GM21825 (cell line): Measurements from ENCODE around the gene HRH1.
"Not testable (repeated sequence)": the region's sequence is repeated elsewhere in the genome, so short reads cannot be mapped to it uniquely, and the experiment has no call there.

Experiments
- ATAC-seq: cut with Tn5 transposase; IDR thresholded peaks from one replicate; pipeline ENCODE4 v1.9.1; 2021; ENCODE audit warnings: mild to moderate bottlenecking, moderate library complexity; ENCODE audit not compliant: unreplicated experiment

Gene HRH1, protein sequence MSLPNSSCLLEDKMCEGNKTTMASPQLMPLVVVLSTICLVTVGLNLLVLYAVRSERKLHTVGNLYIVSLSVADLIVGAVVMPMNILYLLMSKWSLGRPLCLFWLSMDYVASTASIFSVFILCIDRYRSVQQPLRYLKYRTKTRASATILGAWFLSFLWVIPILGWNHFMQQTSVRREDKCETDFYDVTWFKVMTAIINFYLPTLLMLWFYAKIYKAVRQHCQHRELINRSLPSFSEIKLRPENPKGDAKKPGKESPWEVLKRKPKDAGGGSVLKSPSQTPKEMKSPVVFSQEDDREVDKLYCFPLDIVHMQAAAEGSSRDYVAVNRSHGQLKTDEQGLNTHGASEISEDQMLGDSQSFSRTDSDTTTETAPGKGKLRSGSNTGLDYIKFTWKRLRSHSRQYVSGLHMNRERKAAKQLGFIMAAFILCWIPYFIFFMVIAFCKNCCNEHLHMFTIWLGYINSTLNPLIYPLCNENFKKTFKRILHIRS

DNA sequence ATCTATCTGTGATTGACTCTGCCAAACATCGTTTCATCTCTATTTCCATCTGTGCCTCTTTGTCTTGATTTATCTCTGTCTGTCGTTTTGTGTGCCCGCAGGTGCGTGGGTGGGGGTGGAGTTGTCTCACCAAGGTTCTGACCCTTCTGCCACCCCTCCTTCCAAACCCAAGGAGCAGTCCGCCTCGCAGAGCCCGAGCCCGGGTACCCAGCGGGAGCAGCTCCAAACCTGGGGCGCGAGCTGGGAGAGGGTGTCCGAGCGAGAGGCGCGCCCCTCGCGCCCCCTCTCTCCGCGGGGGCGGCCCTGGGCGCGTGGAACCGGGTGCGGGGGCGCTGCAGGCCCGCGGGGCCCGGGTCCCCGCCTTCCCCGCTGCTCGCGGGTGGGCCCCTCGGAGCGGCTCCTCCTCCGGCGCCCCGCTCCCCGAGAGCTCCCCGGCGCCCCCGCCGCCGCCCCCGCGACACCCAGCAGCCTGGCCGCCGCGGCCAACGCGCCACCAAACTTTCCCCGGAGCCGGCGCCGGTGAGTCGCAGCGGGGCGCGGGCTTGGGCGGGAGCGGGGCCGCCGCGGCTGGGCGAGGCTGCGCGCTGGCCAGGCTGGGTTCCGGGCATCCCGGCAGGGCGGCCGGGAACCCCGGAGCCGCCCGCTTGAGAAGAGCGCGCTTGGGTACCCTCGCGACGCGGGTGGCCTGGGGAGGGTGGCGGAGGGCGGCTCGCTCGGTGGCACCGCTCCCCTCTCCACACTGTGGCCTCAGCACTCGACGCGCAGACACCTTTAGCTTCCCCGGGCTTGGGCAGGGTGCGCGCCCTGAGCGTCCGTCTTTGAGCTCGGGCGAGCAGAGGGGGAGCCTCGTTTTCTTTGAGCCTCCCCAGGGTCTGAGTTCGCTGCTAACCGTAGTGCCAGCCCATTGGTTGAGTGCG is at the start of gene HRH1:
Gene HRH1, plus strand, starts transcription at position 458 of the 917 bp plus-strand sequence. CDS start 104,545 bp downstream, outside the sequence.
- ATAC-seq, result no peak

DNA sequence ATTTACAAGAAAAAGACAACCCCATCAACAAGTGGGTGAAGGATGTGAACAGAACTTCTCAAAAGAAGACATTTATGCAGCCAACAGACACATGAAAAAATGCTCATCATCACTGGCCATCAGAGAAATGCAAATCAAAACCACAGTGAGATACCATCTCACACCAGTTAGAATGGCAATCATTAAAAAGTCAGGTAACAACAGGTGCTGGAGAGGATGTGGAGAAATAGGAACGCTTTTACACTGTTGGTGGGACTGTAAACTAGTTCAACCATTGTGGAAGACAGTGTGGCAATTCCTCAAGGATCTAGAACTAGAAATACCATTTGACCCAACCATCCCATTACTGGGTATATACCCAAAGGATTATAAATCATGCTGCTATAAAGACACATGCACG is 41.0 kb upstream of the HRH1 start:
- not testable (repeated sequence) for ATAC-seq

DNA sequence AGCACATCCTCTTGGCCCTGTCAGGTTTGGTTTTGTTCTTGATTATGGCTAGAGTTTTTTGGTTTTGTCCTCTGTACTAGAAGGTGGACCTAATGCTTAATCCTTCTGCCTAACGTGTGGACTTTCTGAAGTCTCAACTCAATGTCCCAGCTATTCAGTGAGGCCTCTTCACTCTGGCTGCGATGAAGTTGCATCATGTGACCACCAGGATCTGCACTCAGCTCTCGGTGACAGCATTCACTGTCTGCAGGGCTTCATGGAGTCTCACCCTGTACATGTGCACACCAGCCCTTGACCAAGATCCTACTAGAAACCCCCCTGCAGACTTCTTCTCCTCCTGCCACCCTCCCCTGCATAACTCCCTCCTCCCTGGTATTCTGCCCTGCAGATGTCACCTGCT is 38.7 kb upstream of the HRH1 start:
- no peak for ATAC-seq

DNA sequence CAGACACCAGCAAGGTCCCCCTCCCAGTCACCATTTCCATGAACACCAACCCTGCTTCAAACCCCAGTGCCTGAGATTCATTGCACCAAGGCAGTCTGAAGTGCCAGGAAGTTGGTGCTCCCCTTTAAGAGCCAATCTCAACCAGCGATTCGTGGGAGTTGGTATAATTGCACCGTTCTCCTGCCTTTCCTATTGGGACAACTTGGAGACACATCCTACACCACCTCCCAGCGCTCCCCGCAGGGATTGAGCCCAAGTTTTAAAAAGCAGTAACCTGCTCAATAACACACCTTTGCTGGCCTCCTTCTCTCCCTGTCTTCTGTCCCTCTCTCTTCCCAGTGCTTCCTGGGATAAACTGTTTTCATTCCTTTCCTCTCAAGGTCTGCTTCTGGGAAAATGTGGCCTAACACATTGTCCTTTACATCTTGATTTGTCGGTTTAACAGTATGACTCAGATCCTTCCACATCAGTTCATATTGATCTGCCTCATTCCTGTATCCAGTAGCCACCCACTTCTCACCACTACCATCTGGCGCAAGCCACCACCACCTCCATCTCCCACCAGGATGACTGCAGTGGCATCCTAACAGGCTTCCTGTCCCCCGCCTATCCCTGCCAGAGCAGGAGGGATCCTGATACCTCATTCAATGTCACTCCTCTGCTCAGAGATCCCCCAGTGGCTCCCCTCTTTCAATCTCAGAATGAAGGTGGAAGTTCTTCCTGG is 37.8 kb upstream of the HRH1 start:
- ATAC-seq, result no peak

DNA sequence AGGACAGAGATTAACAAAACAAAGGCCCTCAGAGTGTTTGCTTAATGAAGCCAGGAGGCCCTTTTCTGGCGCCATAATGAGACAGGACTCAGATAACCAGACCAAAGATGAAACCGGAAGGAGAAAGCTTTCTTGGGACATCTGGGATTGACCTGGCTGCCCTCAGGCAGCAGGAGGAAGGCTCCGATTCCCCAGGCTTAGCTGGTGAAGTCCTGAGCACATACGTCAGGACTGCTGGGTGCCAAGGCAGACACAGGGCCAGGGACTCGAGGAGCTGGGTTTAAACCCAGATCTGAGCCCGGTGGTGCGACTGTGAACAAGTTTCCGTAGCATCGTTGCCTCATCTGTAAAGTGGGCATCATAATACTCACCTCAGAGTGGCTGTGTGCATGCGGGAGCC is 36.7 kb upstream of the HRH1 start:
- no peak for ATAC-seq

DNA sequence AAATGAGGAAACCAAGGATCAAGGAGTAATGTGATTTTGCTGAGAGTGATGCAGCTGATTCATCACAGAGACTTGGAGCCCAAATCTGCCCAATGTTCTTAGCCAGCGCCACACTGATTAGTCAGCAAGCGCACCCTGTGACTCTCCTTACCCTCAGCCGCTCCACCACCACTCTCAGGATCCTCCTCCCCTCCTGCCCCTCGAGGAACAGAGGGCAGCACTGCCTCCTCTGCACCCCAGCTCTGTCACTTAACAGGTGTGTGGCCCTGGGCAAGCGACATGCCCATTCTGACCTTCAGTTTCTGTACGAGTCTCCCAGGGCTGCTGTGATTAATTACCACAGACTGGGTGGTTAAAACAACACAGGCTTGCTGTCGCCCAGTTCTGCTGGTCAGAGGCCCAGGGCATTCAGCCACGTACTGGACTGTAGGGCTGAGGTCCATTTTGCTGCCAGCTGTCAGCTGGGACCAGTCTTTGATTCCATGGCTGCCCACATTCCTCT is 36.1 kb upstream of the HRH1 start:
- ATAC-seq, result no peak

DNA sequence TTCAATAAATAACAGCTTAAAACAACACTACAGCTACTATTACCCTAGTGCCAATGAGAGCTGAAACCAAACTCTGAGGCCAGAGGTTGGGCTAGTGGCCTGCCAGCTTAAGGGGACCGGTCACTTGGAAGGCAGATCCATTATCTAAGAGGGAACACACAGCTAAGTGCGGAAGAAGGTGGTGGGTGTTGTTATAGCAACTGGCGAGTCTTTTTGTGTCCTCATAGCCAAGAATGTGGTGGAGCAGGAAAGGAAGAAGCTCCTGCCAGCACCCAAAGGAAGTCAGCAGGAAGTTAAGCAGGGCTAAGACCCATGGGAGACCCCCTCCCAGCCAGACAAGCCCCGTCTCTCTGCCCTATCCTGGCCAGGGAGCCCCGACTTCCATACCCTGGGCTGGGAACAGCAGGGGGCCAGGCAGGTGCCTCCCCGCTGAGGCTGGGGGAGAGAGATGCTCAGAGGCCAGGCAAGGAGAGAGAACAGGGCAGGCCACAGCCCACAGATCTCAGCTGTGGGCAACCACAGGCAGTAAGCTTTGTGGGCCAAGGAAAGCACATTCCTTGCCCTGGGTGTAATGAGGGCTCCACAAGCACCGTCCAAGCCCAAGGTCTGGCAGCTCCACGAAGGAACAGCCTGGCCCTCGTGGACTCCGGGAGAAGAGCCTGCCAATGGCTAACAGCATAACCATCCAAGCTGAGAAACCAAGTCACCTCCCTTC is 34.0 kb upstream of the HRH1 start:
- no peak for ATAC-seq

DNA sequence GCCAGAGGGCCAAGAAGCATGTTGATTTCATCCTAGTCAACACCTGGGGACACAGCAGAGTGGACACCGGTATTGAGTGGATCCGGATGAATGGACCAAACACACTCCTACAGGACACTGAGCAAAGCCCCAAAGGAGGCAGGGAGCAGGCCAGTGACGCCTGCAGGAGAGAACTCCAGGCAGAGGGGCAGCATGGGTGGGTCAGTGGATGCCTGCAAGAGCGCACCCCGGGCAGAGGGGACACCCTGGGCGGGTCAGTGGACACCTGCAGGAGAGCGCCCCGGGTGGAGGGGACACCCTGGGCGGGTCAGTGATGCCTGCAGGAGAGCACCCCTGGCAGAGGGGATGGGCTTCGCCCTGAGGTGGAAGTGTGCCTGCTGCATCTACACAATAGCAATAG is 27.6 kb upstream of the HRH1 start:
- ATAC-seq, result no peak

DNA sequence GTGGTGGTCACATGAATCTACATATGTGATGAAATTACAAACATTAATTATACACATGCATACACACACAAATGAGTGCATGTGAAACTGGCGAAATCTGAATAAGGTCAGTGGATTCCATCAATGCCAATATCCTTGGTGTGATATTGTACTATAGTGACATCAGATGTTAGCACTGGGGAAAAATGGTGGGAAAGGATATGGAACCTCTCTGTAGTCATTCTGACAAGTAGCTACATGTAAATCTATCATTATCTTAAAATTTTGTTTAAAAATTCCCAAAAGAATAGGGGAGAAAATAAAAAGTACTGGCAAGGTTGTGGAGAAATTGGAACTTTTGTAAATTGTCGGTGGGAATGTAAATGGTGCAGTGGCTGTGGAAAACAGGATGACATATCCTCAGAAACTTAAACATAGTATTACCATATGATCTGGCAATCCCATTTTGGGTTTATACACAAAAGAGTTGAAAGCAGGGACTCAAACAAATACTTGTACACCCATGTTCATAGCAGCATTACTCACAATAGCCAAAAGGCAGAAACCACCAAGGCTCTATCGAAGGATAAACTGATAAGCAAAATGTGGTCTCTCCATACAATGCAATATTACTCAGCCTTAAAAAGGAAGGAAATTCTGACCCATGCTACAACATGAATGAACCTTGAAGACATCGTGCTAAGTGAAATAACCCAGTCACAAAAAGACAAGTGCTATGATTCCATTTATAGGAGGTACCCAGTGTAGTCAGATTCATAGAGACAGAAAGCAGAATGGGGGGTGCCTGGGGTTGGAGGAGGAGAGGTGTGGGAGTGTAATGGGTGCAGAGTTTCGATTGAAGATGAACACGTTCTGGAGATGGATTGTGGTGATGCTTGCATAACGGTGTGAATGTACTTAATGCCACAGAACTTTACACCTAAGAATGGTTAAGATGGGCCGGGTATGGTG is 25.3 kb upstream of the HRH1 start:
- no peak for ATAC-seq

DNA sequence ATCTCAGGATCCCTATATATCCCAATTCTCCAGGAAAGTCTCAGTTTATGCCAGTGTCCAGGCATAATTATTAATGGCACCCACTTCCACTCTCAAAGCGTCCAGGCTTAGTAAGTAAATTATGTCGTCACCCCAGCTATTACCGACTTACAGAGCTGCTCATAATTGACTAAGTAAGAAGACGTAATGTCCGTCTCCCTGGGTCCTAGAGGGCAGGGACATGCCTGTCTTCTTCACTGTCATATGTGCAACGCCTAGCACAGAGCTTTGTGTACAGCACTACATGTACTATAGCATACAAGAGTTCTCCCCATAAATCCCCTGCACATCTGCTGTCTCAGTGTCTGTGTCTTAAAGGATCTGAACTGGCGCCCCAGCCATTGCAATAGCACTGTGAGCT is 23.9 kb upstream of the HRH1 start:
- no peak for ATAC-seq

DNA sequence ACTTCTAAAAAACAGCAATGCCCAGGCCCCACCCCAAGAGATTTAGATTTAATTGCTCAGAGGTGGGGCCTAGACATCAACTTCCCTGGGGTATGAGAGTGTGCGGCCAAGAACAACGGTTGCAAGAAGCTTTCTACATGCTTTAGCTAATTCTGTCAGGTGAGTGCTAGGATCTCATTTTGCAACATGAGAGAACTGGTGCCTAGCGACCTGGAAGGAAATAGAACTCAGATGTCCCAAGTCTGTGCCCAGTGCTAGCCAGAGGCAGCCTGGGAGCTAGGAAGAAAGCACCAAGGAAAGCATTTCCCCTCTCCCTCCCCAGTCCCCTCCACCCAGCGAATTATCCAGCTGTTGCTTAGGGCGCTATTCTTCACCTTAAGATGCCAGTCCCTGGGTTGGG is 22.9 kb upstream of the HRH1 start:
- ATAC-seq, result no peak

DNA sequence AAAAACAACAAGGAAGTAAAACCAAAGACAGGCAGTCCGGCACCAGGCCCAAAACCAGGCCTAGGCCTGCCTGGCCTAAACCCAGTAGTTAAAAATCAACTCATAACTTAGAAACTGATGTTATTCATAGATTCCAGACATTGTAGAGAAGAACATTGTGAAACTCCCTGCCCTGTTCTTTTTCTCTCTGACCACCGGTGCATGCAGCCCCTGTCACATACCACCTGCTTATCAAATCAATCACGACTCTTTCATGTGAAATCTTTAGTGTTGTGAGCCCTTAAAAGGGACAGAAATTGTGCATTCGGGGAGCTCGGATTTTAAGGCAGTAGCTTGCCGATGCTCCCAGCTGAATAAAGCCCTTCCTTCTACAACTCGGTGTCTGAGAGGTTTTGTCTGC is 22.4 kb upstream of the HRH1 start:
- not testable (repeated sequence) for ATAC-seq

DNA sequence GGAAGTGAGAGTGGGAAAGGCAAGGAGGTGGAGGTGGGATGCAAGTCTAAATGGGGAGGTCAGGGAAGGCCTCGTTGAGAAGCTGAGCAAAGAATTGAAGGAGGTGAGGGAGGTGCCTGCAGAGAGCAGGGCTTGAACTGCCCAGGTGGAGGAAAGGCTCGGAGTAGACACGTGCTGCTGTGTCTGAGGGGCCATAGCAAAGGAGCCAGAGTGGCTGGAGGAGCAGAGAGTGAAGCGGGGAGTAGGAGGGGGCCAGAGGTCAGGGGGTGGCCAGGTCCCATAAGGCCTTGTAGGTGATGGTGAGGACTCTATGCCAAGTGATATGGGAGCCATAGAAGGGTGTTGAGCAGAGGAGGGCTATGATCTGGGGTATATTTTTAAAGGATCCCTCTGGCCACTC is 21.4 kb upstream of the HRH1 start:
- no peak for ATAC-seq

DNA sequence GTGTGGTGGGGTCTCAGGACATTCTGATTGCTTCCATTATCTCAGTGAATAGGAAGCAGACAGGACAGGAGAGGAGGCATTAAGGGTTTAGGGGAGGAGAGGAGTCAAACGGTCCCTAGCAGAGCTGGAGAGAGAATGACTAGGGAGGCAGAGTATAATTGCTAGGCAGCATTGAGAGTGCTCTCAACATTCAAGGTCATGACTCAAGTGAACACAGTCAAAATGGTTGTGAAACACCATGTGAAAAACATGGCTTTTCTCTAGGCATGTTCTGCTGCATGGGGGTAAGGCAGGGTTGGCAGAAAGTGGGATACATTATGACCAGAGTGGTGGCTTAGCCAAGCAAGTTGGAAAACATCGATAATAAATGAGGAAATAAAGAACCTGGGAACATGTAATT is 19.5 kb upstream of the HRH1 start:
- ATAC-seq, result no peak

DNA sequence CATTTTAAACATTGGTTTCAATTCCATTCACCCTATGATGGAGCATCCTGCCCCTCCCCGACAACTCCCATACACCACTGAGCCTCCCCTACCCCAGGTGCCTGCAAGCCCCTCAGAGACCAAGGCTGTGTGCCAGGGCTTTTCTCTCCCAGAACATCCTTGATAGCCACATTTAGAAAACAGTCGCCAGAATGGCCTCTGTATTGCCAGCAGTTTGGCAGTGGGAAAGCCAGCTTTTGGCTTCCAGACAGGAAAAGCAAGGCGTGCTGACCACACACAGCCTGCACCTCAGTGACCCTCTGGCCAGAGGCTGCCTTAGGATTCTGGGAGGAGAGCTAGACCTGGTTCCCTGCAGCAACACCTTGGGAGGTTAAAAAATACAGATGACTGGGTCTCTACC is 18.2 kb upstream of the HRH1 start:
- no peak for ATAC-seq

DNA sequence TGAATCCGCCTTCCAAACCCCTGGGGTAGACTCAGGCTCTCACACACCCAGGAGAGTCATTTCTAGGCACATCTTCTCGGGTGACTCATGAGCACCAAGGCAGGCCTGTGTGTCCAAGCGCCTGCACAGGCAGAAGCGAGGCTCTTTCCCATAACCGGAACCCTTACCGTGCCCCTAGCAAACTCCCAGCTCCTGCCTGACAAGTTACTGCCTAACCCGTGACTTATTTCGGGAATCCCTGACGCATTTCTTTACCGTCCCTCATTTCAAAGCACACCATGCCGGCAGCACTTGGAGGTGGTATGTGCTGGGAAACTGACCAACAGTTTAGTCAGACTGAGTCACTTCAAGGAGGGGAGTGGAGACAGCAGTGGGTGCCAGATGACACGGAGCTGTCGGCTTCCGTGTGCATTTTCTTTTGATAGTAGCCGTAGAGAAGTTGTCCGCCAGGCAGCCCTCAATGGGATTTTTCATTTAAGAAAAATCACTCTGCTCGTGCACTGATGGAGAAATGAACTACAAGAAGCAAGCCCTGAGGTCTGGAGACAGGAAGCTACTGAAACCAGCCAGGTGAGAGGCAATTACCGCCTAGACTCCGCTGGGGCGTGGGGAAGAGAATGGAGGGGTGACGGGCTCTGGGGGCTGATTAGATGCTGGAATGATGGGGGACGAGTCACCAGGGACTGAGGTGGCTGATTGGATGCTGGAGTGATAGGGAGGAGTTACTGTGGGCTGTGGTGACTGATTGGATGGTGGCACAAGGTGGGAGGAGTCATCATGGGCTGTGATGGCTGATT is 17.3 kb upstream of the HRH1 start:
- no peak for ATAC-seq

DNA sequence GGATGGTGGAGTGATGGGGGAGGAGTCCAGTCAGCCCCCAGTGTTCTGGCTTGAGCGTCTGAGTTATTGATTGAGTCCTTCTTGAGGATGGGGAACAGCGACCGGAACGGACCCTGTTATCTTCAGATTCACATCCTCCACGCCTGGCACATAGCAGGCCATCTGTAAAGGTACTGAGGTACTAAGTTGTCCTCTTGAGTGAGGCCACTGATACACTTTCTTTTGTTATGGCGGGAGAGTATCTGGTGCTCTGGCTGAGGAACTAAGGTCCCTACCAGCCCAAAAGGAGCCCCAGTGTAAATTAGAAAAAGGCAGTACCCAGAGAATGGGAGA is 16.7 kb upstream of the HRH1 start:
- ATAC-seq, result no peak

DNA sequence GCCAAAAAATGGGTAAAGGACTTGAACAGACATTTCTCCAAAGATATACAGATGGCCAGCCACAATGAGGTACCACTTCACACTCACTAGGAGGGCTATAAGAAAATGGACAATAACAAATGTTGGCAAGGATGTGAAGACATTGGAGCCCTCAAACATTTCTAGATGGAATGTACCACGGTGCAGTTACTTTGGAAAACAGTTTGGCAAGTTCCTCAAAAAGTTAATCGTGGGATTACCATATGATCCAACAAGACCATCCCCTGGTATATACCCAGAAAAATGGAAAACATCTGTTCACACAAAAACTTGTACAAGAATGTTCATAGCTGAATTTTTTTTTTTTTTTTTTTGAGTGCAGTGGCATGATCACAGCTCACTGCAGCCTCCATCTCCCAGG is 15.9 kb upstream of the HRH1 start:
- ATAC-seq, result no peak
